DOHH2 (cell line): ENCODE data around the gene FN1.

Source experiments
- H3F3A ChIP-seq: fragments of 200-600 bp; sonication (generic), shearing (Covaris generic); 2 replicates; pipeline ENCODE4 v1.6.0; 2016; ENCODE audit warnings: antibody characterized with exemption, mild to moderate bottlenecking; ENCODE audit not compliant: control insufficient read depth, insufficient read depth
- H3K27ac ChIP-seq: fragments of 200-600 bp; sonication (generic); 2 replicates; pipeline ENCODE4 v1.5.1; 2014; ENCODE audit warnings: low read depth, mild to moderate bottlenecking, low read length, moderate library complexity
- H3K27me3 ChIP-seq: fragments of 200-600 bp; sonication (generic); 2 replicates; pipeline ENCODE4 v1.6.1; 2014; ENCODE audit warnings: mild to moderate bottlenecking, low read length, mixed read lengths; ENCODE audit not compliant: control insufficient read depth
- H3K36me3 ChIP-seq: fragments of 200-600 bp; sonication (generic); 2 replicates; pipeline ENCODE4 v1.6.1; 2014; ENCODE audit warnings: mild to moderate bottlenecking, low read length, moderate library complexity, mixed read lengths; ENCODE audit not compliant: control insufficient read depth
- H3K4me1 ChIP-seq: fragments of 200-600 bp; sonication (generic); 2 replicates; pipeline ENCODE4 v1.6.1; 2014; ENCODE audit warnings: mild to moderate bottlenecking, low read length, mixed read lengths; ENCODE audit not compliant: control insufficient read depth
- H3K4me2 ChIP-seq: fragments of 200-600 bp; sonication (generic); 2 replicates; pipeline ENCODE4 v1.6.0; 2014; ENCODE audit warnings: mild to moderate bottlenecking, low read length, moderate library complexity
- H3K4me3 ChIP-seq: fragments of 200-600 bp; sonication (generic); 2 replicates; pipeline ENCODE4 v1.5.1; 2014; ENCODE audit warnings: mild to moderate bottlenecking, low read length, mixed read lengths
- H3K79me2 ChIP-seq: fragments of 200-600 bp; sonication (generic); 2 replicates; pipeline ENCODE4 v1.6.1; 2014; ENCODE audit warnings: mild to moderate bottlenecking, low read length, mixed read lengths; ENCODE audit not compliant: control insufficient read depth
- H3K9me2 ChIP-seq: fragments of 200-600 bp; sonication (generic); replicated peaks from 2 replicates; pipeline ENCODE4 v1.6.1; 2014; ENCODE audit warnings: mild to moderate bottlenecking, low read length, mixed read lengths; ENCODE audit not compliant: control insufficient read depth
- H3K9me3 ChIP-seq: fragments of 200-600 bp; sonication (generic); 2 replicates; pipeline ENCODE4 v1.6.1; 2014; ENCODE audit warnings: antibody characterized with exemption, low read length, mixed read lengths; ENCODE audit not compliant: control insufficient read depth, insufficient read depth
- H4K20me1 ChIP-seq: fragments of 200-600 bp; sonication (generic); 2 replicates; pipeline ENCODE4 v1.6.0; 2014; ENCODE audit warnings: low read depth, mild to moderate bottlenecking, antibody characterized with exemption, low read length, moderate library complexity; ENCODE audit not compliant: control insufficient read depth, insufficient read depth
- EZH2phosphoT487 ChIP-seq: fragments of 200-600 bp; sonication (generic); IDR thresholded peaks from 2 replicates; pipeline ENCODE4 v1.6.1; 2017; ENCODE audit warnings: borderline replicate concordance, mild to moderate bottlenecking, antibody characterized with exemption, low read length, moderate library complexity, mixed read lengths
- TF ChIP-seq, protein P1 (sequence below): fragments of 200-600 bp; sonication (generic); IDR thresholded peaks from one replicate; pipeline ENCODE4 v1.5.1; 2014; ENCODE audit warnings: antibody characterized with exemption, mild to moderate bottlenecking, low read depth, low read length; ENCODE audit not compliant: poor library complexity, severe bottlenecking

Gene FN1

DNA sequence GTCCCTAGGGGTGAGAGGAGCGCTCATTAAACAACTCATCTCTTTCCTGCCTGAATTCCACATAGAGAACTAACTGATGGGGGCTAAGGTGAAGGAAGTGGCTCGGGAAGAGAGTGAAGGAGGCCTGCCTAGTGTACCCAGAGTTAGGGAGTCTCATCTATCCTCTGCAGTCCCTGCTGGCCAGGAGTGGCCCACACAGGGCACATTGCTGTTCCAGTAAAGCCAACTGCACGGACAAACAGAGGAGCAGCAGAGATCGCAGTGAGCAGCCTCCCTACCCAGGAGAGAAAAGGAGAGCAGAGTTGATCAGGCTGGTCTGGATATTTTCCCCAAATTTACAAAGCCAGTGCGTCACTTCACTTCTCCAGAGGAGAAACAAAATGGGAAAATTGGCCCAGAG, 16.9 kb upstream of the FN1 start:
- no peaks in the 10 kb centered on the region for H3F3A ChIP-seq
- no peak overlapping the region for H3K4me3 ChIP-seq
- TF ChIP-seq EZH2phosphoT487 = no peak
- TF ChIP-seq, protein P1, sequence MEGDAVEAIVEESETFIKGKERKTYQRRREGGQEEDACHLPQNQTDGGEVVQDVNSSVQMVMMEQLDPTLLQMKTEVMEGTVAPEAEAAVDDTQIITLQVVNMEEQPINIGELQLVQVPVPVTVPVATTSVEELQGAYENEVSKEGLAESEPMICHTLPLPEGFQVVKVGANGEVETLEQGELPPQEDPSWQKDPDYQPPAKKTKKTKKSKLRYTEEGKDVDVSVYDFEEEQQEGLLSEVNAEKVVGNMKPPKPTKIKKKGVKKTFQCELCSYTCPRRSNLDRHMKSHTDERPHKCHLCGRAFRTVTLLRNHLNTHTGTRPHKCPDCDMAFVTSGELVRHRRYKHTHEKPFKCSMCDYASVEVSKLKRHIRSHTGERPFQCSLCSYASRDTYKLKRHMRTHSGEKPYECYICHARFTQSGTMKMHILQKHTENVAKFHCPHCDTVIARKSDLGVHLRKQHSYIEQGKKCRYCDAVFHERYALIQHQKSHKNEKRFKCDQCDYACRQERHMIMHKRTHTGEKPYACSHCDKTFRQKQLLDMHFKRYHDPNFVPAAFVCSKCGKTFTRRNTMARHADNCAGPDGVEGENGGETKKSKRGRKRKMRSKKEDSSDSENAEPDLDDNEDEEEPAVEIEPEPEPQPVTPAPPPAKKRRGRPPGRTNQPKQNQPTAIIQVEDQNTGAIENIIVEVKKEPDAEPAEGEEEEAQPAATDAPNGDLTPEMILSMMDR = no peak
- no peaks in the 10 kb centered on the region for H3K4me1 ChIP-seq
- H3K4me2 ChIP-seq = no peak overlapping the region
- no peaks in the 10 kb centered on the region for H3K9me2 ChIP-seq
- H3K9me3 ChIP-seq = no peaks in the 10 kb centered on the region
- no peaks in the 10 kb centered on the region for H4K20me1 ChIP-seq
- no peak overlapping the region for H3K27ac ChIP-seq
- H3K79me2 ChIP-seq = no peaks in the 10 kb centered on the region
- H3K36me3 ChIP-seq = no peaks in the 10 kb centered on the region
- H3K27me3 ChIP-seq = no peaks in the 10 kb centered on the region

DNA sequence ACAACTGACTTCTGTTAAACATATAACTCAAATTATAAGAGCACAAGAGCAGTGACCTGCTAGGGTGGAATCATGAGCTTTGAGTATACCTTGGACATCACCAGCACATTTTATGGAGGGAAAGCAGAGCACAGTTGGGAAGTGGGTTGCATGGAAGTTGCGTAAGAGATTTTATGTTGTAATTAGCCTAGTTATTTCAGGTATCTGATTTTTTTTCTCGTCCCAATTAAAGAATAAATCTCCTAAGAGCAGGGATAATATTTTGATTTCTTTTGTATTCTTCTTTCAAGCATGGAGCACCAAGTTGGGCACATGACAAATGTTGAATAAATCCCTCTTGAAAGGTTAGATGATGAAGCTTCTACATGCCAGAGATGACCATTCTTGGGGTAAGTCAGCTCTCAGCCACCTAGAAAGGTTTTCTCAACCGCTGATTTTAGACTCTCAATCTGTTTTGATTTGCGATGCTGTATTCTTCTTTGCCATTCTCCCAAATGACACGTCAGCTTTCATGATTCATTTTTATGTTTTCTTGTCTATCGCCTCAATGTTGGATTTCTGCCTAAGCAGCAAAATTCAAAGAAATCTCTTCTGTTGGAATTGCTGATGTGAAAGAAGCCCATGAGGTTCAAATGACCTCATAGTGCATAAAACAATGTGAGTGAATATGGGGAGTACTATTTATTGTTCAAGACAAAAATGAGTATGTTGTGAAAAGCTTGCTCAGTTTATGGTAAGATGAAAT, 15.3 kb upstream of the FN1 start:
- H3K9me2 ChIP-seq = no peaks in the 10 kb centered on the region
- TF ChIP-seq EZH2phosphoT487 = no peak
- TF ChIP-seq, protein P1 = no peak
- H4K20me1 ChIP-seq = no peaks in the 10 kb centered on the region
- H3F3A ChIP-seq = no peaks in the 10 kb centered on the region
- 0 out of 2 replicates have a peak, but pooled peaks cover 3% of the 10 kb centered on the region for H3K27me3 ChIP-seq
- no peaks in the 10 kb centered on the region for H3K79me2 ChIP-seq
- H3K4me1 ChIP-seq = no peaks in the 10 kb centered on the region
- H3K4me3 ChIP-seq = no peak overlapping the region
- H3K36me3 ChIP-seq = no peaks in the 10 kb centered on the region
- no peaks in the 10 kb centered on the region for H3K9me3 ChIP-seq
- no peak overlapping the region for H3K4me2 ChIP-seq
- H3K27ac ChIP-seq = no peak overlapping the region

DNA sequence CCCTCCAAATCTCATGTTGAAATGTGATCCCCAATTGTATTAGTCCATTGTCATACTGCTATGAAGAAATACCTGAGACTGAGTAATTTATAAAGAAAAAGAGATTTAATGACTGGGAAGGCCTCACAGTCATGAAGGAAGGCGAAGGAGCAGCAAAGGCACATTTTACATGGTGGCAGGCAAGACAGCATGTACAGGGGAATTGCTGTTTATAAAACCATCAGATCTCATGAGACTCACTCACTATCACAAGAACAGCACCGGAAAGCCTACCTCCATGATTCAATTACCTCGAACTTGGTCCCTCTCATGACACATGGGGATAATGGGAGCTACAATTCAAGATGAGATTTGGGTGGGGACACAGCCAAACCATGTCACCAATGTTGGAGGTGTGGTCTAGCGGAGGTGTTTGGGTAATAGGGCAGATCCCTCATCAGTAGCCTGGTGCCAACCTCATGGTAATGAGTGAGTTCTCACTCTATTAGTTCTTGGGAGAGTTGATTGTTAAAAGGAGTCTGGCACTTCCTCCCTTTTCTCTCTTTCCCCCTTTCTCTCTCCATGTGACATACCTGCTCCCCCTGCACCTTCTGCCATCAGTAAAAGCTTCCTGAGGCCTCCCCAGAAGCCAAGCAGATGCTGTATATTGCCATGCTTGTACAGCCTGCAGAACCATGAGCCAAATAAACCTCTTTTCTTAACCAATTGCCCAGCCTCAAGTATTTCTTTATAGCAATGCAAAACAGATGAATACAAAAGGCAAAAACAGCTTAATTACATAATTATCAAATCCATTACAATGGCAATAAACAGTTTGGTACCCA, 14.5 kb upstream of the FN1 start:
- H3K4me3 ChIP-seq = no peak overlapping the region
- no peaks in the 10 kb centered on the region for H3K4me1 ChIP-seq
- no peaks in the 10 kb centered on the region for H3K9me2 ChIP-seq
- H3K79me2 ChIP-seq = no peaks in the 10 kb centered on the region
- H3K27ac ChIP-seq = no peak overlapping the region
- H3K9me3 ChIP-seq = no peaks in the 10 kb centered on the region
- no peaks in the 10 kb centered on the region for H4K20me1 ChIP-seq
- 0 out of 2 replicates have a peak, but pooled peaks cover 3% of the 10 kb centered on the region for H3K27me3 ChIP-seq
- H3F3A ChIP-seq = no peaks in the 10 kb centered on the region
- H3K36me3 ChIP-seq = no peaks in the 10 kb centered on the region
- TF ChIP-seq EZH2phosphoT487 = no peak
- TF ChIP-seq, protein P1 = no peak
- no peak overlapping the region for H3K4me2 ChIP-seq
